HepG2 (cell line): ENCODE data around the gene SLC7A6OS. TPM values are rescaled to one million over a fixed set of nuclear protein-coding genes. Genes with fewer than 3 reads are reported as not detected.
A peak's percentile ranks its signal among the peaks of the same experiment; 100 is the strongest.

Source experiments
- ATAC-seq: fragments of 200-7000 bp; cut with Tn5 transposase; 3 replicates; pipeline ENCODE4 v1.9.1; 2020; ENCODE audit warnings: mild to moderate bottlenecking, moderate library complexity
- BruUV-seq: library from RNA; stranded (reverse); fragments of 400-500 nt; replicated peaks from 2 replicates; lab custom pipeline; 2021; lab: Mats Ljungman, UMichigan
- CTCF ChIA-PET: fragments of 300-600 bp; formaldehyde crosslinking; extraction: SDS; loops from one replicate; lab custom pipeline; 2021; ENCODE audit warnings: low total read pairs, inconsistent platforms, low intra/inter-chr PET ratio; lab: Yijun Ruan, JAX
- POLR2A ChIA-PET: fragments of 350-600 bp; sonication (Branson Sonifier 250); formaldehyde crosslinking; loops from one replicate; lab custom pipeline; 2020; ENCODE audit warnings: antibody characterized with exemption, inconsistent platforms; lab: Yijun Ruan, JAX
- DNase-seq: peaks from one replicate; pipeline ENCODE4 v3.0.0-alpha.2; 2015; ENCODE audit warnings: low spot score
- FAIRE-seq: peaks from 3 replicates; lab custom pipeline; 2011; peaks lifted over from hg19 to GRCh38; lab: Jason Lieb, UNC
- H2AFZ ChIP-seq: one replicate; pipeline ENCODE4 v1.6.1; 2011; ENCODE audit warnings: low read length, inconsistent platforms
- H3K27ac ChIP-seq: fragments of 300-600 bp; 3 replicates; pipeline ENCODE4 v1.8.0; 2011; ENCODE audit warnings: mixed run types, mild to moderate bottlenecking, mixed read lengths, low read length, inconsistent platforms; ENCODE audit not compliant: insufficient read depth; ENCODE audit errors: extremely low read length
- H3K27me3 ChIP-seq, 2 experiments: fragments of 200-600 bp in 1 of 2; 2 replicates in 1 of 2; 3 replicates in 1 of 2; pipeline versions ENCODE4 v1.6.0 to v1.8.0; 2011; ENCODE audit warnings: low read length in 2 of 2, mild to moderate bottlenecking in 2 of 2, moderate library complexity in 2 of 2, inconsistent platforms in 1 of 2; ENCODE audit not compliant: insufficient read depth in 2 of 2, control insufficient read depth in 1 of 2
- H3K36me3 ChIP-seq, 2 experiments: fragments of 200-600 bp in 1 of 2; replicated peaks in 1 of 2; 2 replicates in 1 of 2; 3 replicates in 1 of 2; pipeline versions ENCODE4 v1.5.1 to v1.8.0; 2011; ENCODE audit warnings: low read length in 2 of 2, inconsistent platforms in 1 of 2; ENCODE audit not compliant: insufficient read depth in 2 of 2, control insufficient read depth in 1 of 2
- H3K4me1 ChIP-seq: 2 replicates; pipeline ENCODE4 v1.5.1; 2012; ENCODE audit warnings: low read length, inconsistent platforms; ENCODE audit not compliant: insufficient read depth
- H3K4me2 ChIP-seq: 2 replicates; pipeline ENCODE4 v1.6.0; 2011; ENCODE audit warnings: low read depth, low read length, inconsistent platforms
- H3K4me3 ChIP-seq, 3 experiments: fragments of 200-600 bp in 1 of 3; sonication (generic), shearing (Covaris generic) in 1 of 3; replicated peaks in 1 of 3; 2 replicates each; pipeline ENCODE4 v1.5.1; 2011 to 2016; ENCODE audit warnings: low read length in 3 of 3, inconsistent platforms in 2 of 3, low read depth in 2 of 3, mild to moderate bottlenecking in 2 of 3, control low read depth in 1 of 3, mixed read lengths in 1 of 3; ENCODE audit not compliant: insufficient read depth in 1 of 3
- H3K79me2 ChIP-seq: one replicate; pipeline ENCODE4 v1.6.1; 2011; ENCODE audit warnings: low read length, inconsistent platforms; ENCODE audit not compliant: insufficient read depth
- H3K9ac ChIP-seq: 2 replicates; pipeline ENCODE4 v1.6.0; 2011; ENCODE audit warnings: mild to moderate bottlenecking, low read depth, low read length, inconsistent platforms; ENCODE audit not compliant: insufficient read depth
- H3K9me3 ChIP-seq: 2 replicates; pipeline ENCODE4 v1.5.1; 2012; ENCODE audit warnings: mild to moderate bottlenecking, low read length
- H4K20me1 ChIP-seq: 2 replicates; pipeline ENCODE4 v1.6.0; 2011; ENCODE audit warnings: inconsistent platforms, mild to moderate bottlenecking, low read length, moderate library complexity; ENCODE audit not compliant: insufficient read depth
- CEBPB ChIP-seq: IDR thresholded peaks from 2 replicates; pipeline ENCODE4 v1.6.1; 2011; ENCODE audit warnings: low read depth, low read length, improper control_type of control experiment, borderline replicate concordance
- DPF2 ChIP-seq: sonication (generic); formaldehyde crosslinking; IDR thresholded peaks from 2 replicates; pipeline ENCODE4 v1.4.0; 2020; ENCODE audit warnings: mild to moderate bottlenecking, low read depth, missing genetic modification reagents, borderline replicate concordance
- E2F1 ChIP-seq: sonication (generic); formaldehyde crosslinking; IDR thresholded peaks from 2 replicates; pipeline ENCODE4 v1.5.0; 2020; ENCODE audit warnings: missing genetic modification reagents
- FOXJ3 ChIP-seq: sonication (generic); formaldehyde crosslinking; IDR thresholded peaks from 2 replicates; pipeline ENCODE4 v1.4.0; 2020; ENCODE audit warnings: missing genetic modification reagents, mild to moderate bottlenecking, borderline replicate concordance
- GATA4 ChIP-seq: sonication (generic); IDR thresholded peaks from 2 replicates; pipeline ENCODE4 v1.6.1; 2016; ENCODE audit warnings: antibody characterized with exemption, low read depth, borderline replicate concordance
- HNRNPUL1 ChIP-seq: fragments of 200-400 bp; formaldehyde crosslinking; IDR thresholded peaks from 2 replicates; pipeline ENCODE4 v1.6.1; 2017; ENCODE audit warnings: low read depth, mild to moderate bottlenecking, low read length, moderate library complexity
- MTERF4 ChIP-seq: sonication (generic); formaldehyde crosslinking; IDR thresholded peaks from 2 replicates; pipeline ENCODE4 v1.8.0; 2023; ENCODE audit warnings: mild to moderate bottlenecking, missing genetic modification reagents
- NFIC ChIP-seq: IDR thresholded peaks from 2 replicates; pipeline ENCODE4 v1.6.1; 2012; ENCODE audit warnings: mild to moderate bottlenecking, low read length, inconsistent platforms
- NFKBIZ ChIP-seq: IDR thresholded peaks from 2 replicates; pipeline ENCODE4 v1.6.1; 2018; ENCODE audit warnings: missing genetic modification reagents, missing compliant biosample characterization
- PAWR ChIP-seq: sonication (generic); formaldehyde crosslinking; IDR thresholded peaks from 2 replicates; pipeline ENCODE4 v1.4.0; 2020; ENCODE audit warnings: missing genetic modification reagents, mild to moderate bottlenecking, borderline replicate concordance
- TEF ChIP-seq: sonication (generic); formaldehyde crosslinking; IDR thresholded peaks from 2 replicates; pipeline ENCODE4 v1.5.0; 2020; ENCODE audit warnings: missing genetic modification reagents
- TMF1 ChIP-seq: sonication (generic); formaldehyde crosslinking; IDR thresholded peaks from 2 replicates; pipeline ENCODE4 v1.8.1; 2022; ENCODE audit warnings: low read depth, missing genetic modification reagents
- ZNF17 ChIP-seq: sonication (generic); formaldehyde crosslinking; IDR thresholded peaks from 2 replicates; pipeline ENCODE4 v1.5.0; 2020; ENCODE audit warnings: mild to moderate bottlenecking, missing genetic modification reagents
- ZNF510 ChIP-seq: sonication (generic); formaldehyde crosslinking; IDR thresholded peaks from 2 replicates; pipeline ENCODE4 v1.4.0; 2020; ENCODE audit warnings: low read depth, mild to moderate bottlenecking, missing genetic modification reagents
- ZNF556 ChIP-seq: sonication (generic); formaldehyde crosslinking; IDR thresholded peaks from 2 replicates; pipeline ENCODE4 v1.4.0; 2020; ENCODE audit warnings: mild to moderate bottlenecking, missing genetic modification reagents, borderline replicate concordance
- ZNF558 ChIP-seq: sonication (generic); formaldehyde crosslinking; IDR thresholded peaks from 2 replicates; pipeline ENCODE4 v1.9.0; 2022; ENCODE audit warnings: mild to moderate bottlenecking, missing genetic modification reagents, borderline replicate concordance
- ZNF891 ChIP-seq: sonication (generic); formaldehyde crosslinking; IDR thresholded peaks from 2 replicates; pipeline ENCODE4 v1.5.0; 2020; ENCODE audit warnings: mild to moderate bottlenecking, missing genetic modification reagents
- WGBS: methylation state at CpG from one replicate; pipeline ENCODE4 v1.1.6; 2017; ENCODE audit warnings: low lambda C conversion rate; 5-methylcytosine and 5-hydroxymethylcytosine counted together
- in situ Hi-C: cut with HindIII; loops from 2 replicates; pipeline ENCODE4 v1.10.0; 2017; ENCODE audit warnings: low pct_unique_long_range_greater_than_20kb; ENCODE audit not compliant: extremely low pct_ligation_motif_present
- intact Hi-C: fragments of 100-400 bp; cut with micrococcal nuclease; formaldehyde crosslinking; loops from one replicate; pipeline ENCODE4 v1.10.0; 2022; ENCODE audit not compliant: unreplicated experiment
- polyA plus RNA-seq, 8 experiments: library from polyadenylated mRNA; depleted of rRNA in 3 of 8; stranded (reverse) in 7 of 8; unstranded in 1 of 8; fragments of >200 nt; fragmentation: Illumina TruSeq in 4 of 8; extraction: Trizol in 4 of 8; gene quantifications; 2 replicates each; pipeline versions ENCODE4 v1.2.1 to v1.2.3, GENCODE V29; 2011 to 2016; ENCODE audit warnings: low read depth in 4 of 8, missing spikeins in 1 of 8, mixed read lengths in 1 of 8; ENCODE audit not compliant: insufficient read depth in 1 of 8
- total RNA-seq, 5 experiments: library from RNA; depleted of rRNA; stranded (reverse); fragments of >200 nt; fragmentation: Illumina TruSeq; extraction: Trizol; gene quantifications; 2 replicates each; pipeline ENCODE4 v1.2.3, GENCODE V29; 2016; ENCODE audit warnings: low read depth in 1 of 5

Gene SLC7A6OS
- total and polyA plus RNA-seq, 2 of the 13 experiments (the other 11 are each of a cell fraction or from before 2014, with no cell fraction given): 11.2 to 21.5 TPM

- TF ChIP-seq ZNF17 (CRISPR knock-in tag) (no peak), TMF1 (no peak), CEBPB (no peak), E2F1 (CRISPR knock-in tag) (no peak), DPF2 (CRISPR knock-in tag) (0 out of 2 replicates have a peak, but pooled peaks have one; percentile 11)
- TF ChIP-seq, all 625 proteins: peak for 56
These were observed 42.9 kb downstream of the SLC7A6OS start (continued) for GRCh38 chr16:68267612-68268405.

- peak; percentile 95 for FAIRE-seq
- no peak overlapping the region for H2AFZ ChIP-seq
- POLR2A ChIA-PET: interaction anchor here (0.6 to 4.5 kb wide), 19 partner anchors 9 to 664 kb away, joined by 3 to 89 read pairs (median 6); partner anchors contain the start of genes ESRP2, NFATC3, PLA2G15 and PRMT7
- TF ChIP-seq PAWR (0 out of 2 replicates have a peak, but pooled peaks have one; percentile 64), ZNF558 (CRISPR knock-in tag) (0 out of 2 replicates have a peak, but pooled peaks have one; percentile 40), ZNF510 (CRISPR knock-in tag) (peak; percentile 21; the same call in 1 of the 2 replicates), NFIC (peak; percentile 83; the same call in 1 of the 2 replicates), GATA4 (peak; percentile 56; the same call in 1 of the 2 replicates), FOXJ3 (peak; percentile 52; the same call in 1 of the 2 replicates), ZNF556 (CRISPR knock-in tag) (no peak; the same call in 1 of the 2 replicates), HNRNPUL1 (no peak), NFKBIZ (CRISPR knock-in tag) (peak; percentile 92; the same call in 1 of the 2 replicates), MTERF4 (CRISPR knock-in tag) (0 out of 2 replicates have a peak, but pooled peaks have one; percentile 24), TEF (peak; percentile 95), ZNF891 (CRISPR knock-in tag) (peak; percentile 16; the same call in 1 of the 2 replicates)
These were observed 45.4 kb downstream of the SLC7A6OS start for GRCh38 chr16:68265078-68265920.

More at GRCh38 chr16:68265078-68265920, 45.4 kb downstream of the SLC7A6OS start:
- WGBS: under 1% methylated on average over 19 of the region's 23 CpGs
- Histone ChIP-seq H3K9me3 (no peaks in the 10 kb centered on the region), H3K4me2 (peak overlapping the region; percentile 100), H3K27ac (peak overlapping the region; percentile 97), H3K27me3 (no peaks in the 10 kb centered on the region; a peak in 1 of 5 replicates), H3K4me1 (peaks cover 69% of the 10 kb centered on the region), H3K36me3 (no peaks in the 10 kb centered on the region; a peak in 1 of 5 replicates), H3K79me2 (peaks cover 42% of the 10 kb centered on the region), H3K9ac (peak overlapping the region; percentile 100), H4K20me1 (peaks cover 18% of the 10 kb centered on the region), H3K4me3 (peak overlapping the region; percentile 69 to 100 (median 97))
- in situ Hi-C loops: no loop called here
- intact Hi-C loops: loop anchor here (1.0 to 2.0 kb wide), 4 partner anchors 16 to 46 kb away; partner anchors contain the start of genes ESRP2 and PRMT7
- CTCF ChIA-PET: interaction anchor here (6.0 kb wide), 1 partner anchor 64 kb away, joined by 96 read pairs; no protein-coding TSS in a partner anchor
- ATAC-seq (peak; percentile 81), DNase-seq (peak; percentile 100)
- BruUV-seq: TSS peak; percentile 64
